Mesendoderm (in vitro differentiated cells): ENCODE results near the gene HOXC11.

Experiments used
- DNase-seq: peaks from one replicate; pipeline ENCODE4 v3.0.0; 2013
- H2AK5ac ChIP-seq: 2 replicates; pipeline ENCODE4 v1.6.1; 2013; ENCODE audit warnings: low read length, inconsistent platforms
- H2BK120ac ChIP-seq: 2 replicates; pipeline ENCODE4 v1.6.1; 2013; ENCODE audit warnings: low read depth, mild to moderate bottlenecking, low read length, moderate library complexity, mixed read lengths
- H2BK15ac ChIP-seq: replicated peaks from 2 replicates; pipeline ENCODE4 v1.6.1; 2013; ENCODE audit warnings: low read depth, mild to moderate bottlenecking, moderate library complexity
- H2BK5ac ChIP-seq: 2 replicates; pipeline ENCODE4 v1.6.1; 2013; ENCODE audit warnings: low read length, inconsistent platforms
- H3K18ac ChIP-seq: 2 replicates; pipeline ENCODE4 v1.6.1; 2013; ENCODE audit warnings: mild to moderate bottlenecking, low read length, mixed read lengths
- H3K23ac ChIP-seq: one replicate; pipeline ENCODE4 v1.6.1; 2013; ENCODE audit warnings: low read length
- H3K27ac ChIP-seq: 2 replicates; pipeline ENCODE4 v1.5.1; 2013; ENCODE audit warnings: low read depth, mild to moderate bottlenecking, inconsistent platforms, low read length, moderate library complexity
- H3K27me3 ChIP-seq: 2 replicates; pipeline ENCODE4 v1.6.1; 2013; ENCODE audit warnings: low read length, control low read depth, mild to moderate bottlenecking, inconsistent platforms; ENCODE audit not compliant: insufficient read depth, poor library complexity
- H3K36me3 ChIP-seq: 2 replicates; pipeline ENCODE4 v1.6.1; 2013; ENCODE audit warnings: low read length, inconsistent platforms; ENCODE audit not compliant: control insufficient read depth, insufficient read depth
- H3K4ac ChIP-seq: one replicate; pipeline ENCODE4 v1.6.1; 2013; ENCODE audit warnings: low read depth, mild to moderate bottlenecking, low read length, moderate library complexity
- H3K4me1 ChIP-seq: 2 replicates; pipeline ENCODE4 v1.6.1; 2013; ENCODE audit warnings: low read depth, low read length, inconsistent platforms; ENCODE audit not compliant: control insufficient read depth
- H3K4me2 ChIP-seq: 2 replicates; pipeline ENCODE4 v1.6.1; 2013; ENCODE audit warnings: low read length
- H3K4me3 ChIP-seq: 2 replicates; pipeline ENCODE4 v1.5.1; 2013; ENCODE audit warnings: mild to moderate bottlenecking, low read length
- H3K56ac ChIP-seq: one replicate; pipeline ENCODE4 v1.6.1; 2013; ENCODE audit warnings: low read length
- H3K79me1 ChIP-seq: 2 replicates; pipeline ENCODE4 v1.6.1; 2013; ENCODE audit warnings: low read length, inconsistent platforms
- H3K79me2 ChIP-seq: 2 replicates; pipeline ENCODE4 v1.6.1; 2013; ENCODE audit warnings: mild to moderate bottlenecking, low read length; ENCODE audit not compliant: control insufficient read depth, insufficient read depth
- H3K9ac ChIP-seq: 2 replicates; pipeline ENCODE4 v1.6.1; 2013; ENCODE audit warnings: low read length, inconsistent platforms
- H4K5ac ChIP-seq: one replicate; pipeline ENCODE4 v1.6.1; 2013; ENCODE audit warnings: low read length
- H4K8ac ChIP-seq: one replicate; pipeline ENCODE4 v1.6.1; 2013; ENCODE audit warnings: low read depth, mild to moderate bottlenecking, control low read depth, low read length, moderate library complexity
- WGBS: extraction: QIAGEN DNeasy Blood & Tissue Kit; methylation state at CpG from one replicate; pipeline ENCODE4 v1.1.7; 2013; ENCODE audit warnings: low lambda C conversion rate, missing lambda C conversion rate; ENCODE audit not compliant: insufficient coverage; ENCODE audit errors: extremely low coverage; 5-methylcytosine and 5-hydroxymethylcytosine counted together

The HOXC11 gene

GRCh38 chr12:53973236-53974042 is 513 bp downstream of the HOXC11 start:
- H3K79me2 ChIP-seq: no peaks in the 10 kb centered on the region
- H3K4ac ChIP-seq: no peak overlapping the region
- no peak overlapping the region for H3K23ac ChIP-seq
- H3K4me1 ChIP-seq: no peaks in the 10 kb centered on the region
- no peak overlapping the region for H3K9ac ChIP-seq
- H3K79me1 ChIP-seq: no peaks in the 10 kb centered on the region
- no peaks in the 10 kb centered on the region for H3K36me3 ChIP-seq
- no peak overlapping the region for H3K4me3 ChIP-seq
- no peak overlapping the region for H2BK5ac ChIP-seq
- DNase-seq: no peak
- WGBS: no CpG with 5 or more reads among the region's 71 CpGs
- no peak overlapping the region for H3K18ac ChIP-seq
- no peak overlapping the region for H3K56ac ChIP-seq
- peaks cover 93% of the 10 kb centered on the region for H3K27me3 ChIP-seq
- H3K27ac ChIP-seq: no peak overlapping the region
- H2BK15ac ChIP-seq: no peak overlapping the region
- H2BK120ac ChIP-seq: no peak overlapping the region
- no peak overlapping the region for H4K5ac ChIP-seq
- peak overlapping the region; percentile 54 for H3K4me2 ChIP-seq
- no peak overlapping the region for H4K8ac ChIP-seq
- no peak overlapping the region for H2AK5ac ChIP-seq

GRCh38 chr12:53974084-53975063 is 1.4 kb downstream of the HOXC11 start, which contains the start of gene HOTAIR:
HOTAIR (minus strand) TSS chr12:53974954.
- Histone ChIP-seq H3K27ac (no peak within 1 kb of the TSS), H3K4me1 (no peaks in the 10 kb centered on the region), H3K23ac (no peak within 1 kb of the TSS), H3K79me2 (no peaks in the 10 kb centered on the region), H3K79me1 (no peaks in the 10 kb centered on the region), H3K27me3 (peaks cover 93% of the 10 kb centered on the region), H2AK5ac (no peak within 1 kb of the TSS), H3K4me2 (peak within 1 kb of the TSS; percentile 18), H2BK120ac (no peak within 1 kb of the TSS), H2BK5ac (no peak within 1 kb of the TSS), H3K4ac (no peak within 1 kb of the TSS), H3K18ac (no peak within 1 kb of the TSS), H4K8ac (no peak within 1 kb of the TSS), H2BK15ac (no peak within 1 kb of the TSS), H3K56ac (no peak within 1 kb of the TSS), H3K36me3 (no peaks in the 10 kb centered on the region), H3K9ac (no peak within 1 kb of the TSS), H4K5ac (no peak within 1 kb of the TSS), H3K4me3 (no peak within 1 kb of the TSS)
- no CpG with 5 or more reads among the region's 63 CpGs for WGBS
- no peak for DNase-seq

GRCh38 chr12:53975064-53975471 is 2.1 kb downstream of the HOXC11 start:
- Histone ChIP-seq H3K4me2 (no peak overlapping the region), H3K4me1 (no peaks in the 10 kb centered on the region), H3K27ac (no peak overlapping the region), H3K27me3 (peaks cover 93% of the 10 kb centered on the region), H3K56ac (no peak overlapping the region), H4K5ac (no peak overlapping the region), H3K79me2 (no peaks in the 10 kb centered on the region), H3K4me3 (no peak overlapping the region), H4K8ac (no peak overlapping the region), H2BK120ac (no peak overlapping the region), H3K9ac (no peak overlapping the region), H2AK5ac (no peak overlapping the region), H2BK15ac (no peak overlapping the region), H3K36me3 (no peaks in the 10 kb centered on the region), H3K79me1 (no peaks in the 10 kb centered on the region), H2BK5ac (no peak overlapping the region), H3K4ac (no peak overlapping the region), H3K18ac (no peak overlapping the region), H3K23ac (no peak overlapping the region)
- WGBS: no CpG with 5 or more reads among the region's 25 CpGs
- DNase-seq: no peak

- WGBS: no CpG with 5 or more reads among the region's 31 CpGs
- Histone ChIP-seq H3K27me3 (peaks cover 91% of the 10 kb centered on the region), H3K23ac (no peak overlapping the region), H3K79me1 (no peaks in the 10 kb centered on the region), H3K4me2 (no peak overlapping the region), H3K4ac (no peak overlapping the region), H2BK120ac (no peak overlapping the region), H3K4me1 (no peaks in the 10 kb centered on the region), H3K79me2 (no peaks in the 10 kb centered on the region), H4K8ac (no peak overlapping the region), H3K36me3 (no peaks in the 10 kb centered on the region), H2AK5ac (no peak overlapping the region), H3K4me3 (no peak overlapping the region), H2BK15ac (no peak overlapping the region), H3K18ac (no peak overlapping the region), H3K27ac (no peak overlapping the region), H4K5ac (no peak overlapping the region), H2BK5ac (no peak overlapping the region), H3K56ac (no peak overlapping the region), H3K9ac (no peak overlapping the region)
- no peak for DNase-seq
Observed at GRCh38 chr12:53975479-53976152, 2.7 kb downstream of the HOXC11 start.

- no CpG with 5 or more reads among the region's 21 CpGs for WGBS
- no peaks in the 10 kb centered on the region for H3K79me2 ChIP-seq
- no peak overlapping the region for H3K56ac ChIP-seq
- H3K4me2 ChIP-seq: no peak overlapping the region
- no peak overlapping the region for H2AK5ac ChIP-seq
- no peak overlapping the region for H3K18ac ChIP-seq
- no peaks in the 10 kb centered on the region for H3K4me1 ChIP-seq
- H3K4ac ChIP-seq: no peak overlapping the region
- no peak overlapping the region for H2BK5ac ChIP-seq
- H3K79me1 ChIP-seq: no peaks in the 10 kb centered on the region
- H3K27ac ChIP-seq: no peak overlapping the region
- DNase-seq: peak; percentile 60
- no peak overlapping the region for H3K4me3 ChIP-seq
- no peak overlapping the region for H2BK15ac ChIP-seq
- H2BK120ac ChIP-seq: no peak overlapping the region
- no peak overlapping the region for H3K9ac ChIP-seq
- no peak overlapping the region for H4K5ac ChIP-seq
- H4K8ac ChIP-seq: no peak overlapping the region
- no peak overlapping the region for H3K23ac ChIP-seq
- no peaks in the 10 kb centered on the region for H3K36me3 ChIP-seq
- peaks cover 91% of the 10 kb centered on the region for H3K27me3 ChIP-seq
Observed at GRCh38 chr12:53976172-53976822, 3.4 kb downstream of the HOXC11 start.
